Stimulated activated CD4-positive, alpha-beta T cell treated with anti-CD3 and anti-CD28 coated beads, Interleukin-12 subunit alpha, Interleukin-12 subunit beta, amount 100 ng/mL, for 4 hours (primary cell): ENCODE data around the gene STX1A.
"Not testable (repeated sequence)": the region's sequence is repeated elsewhere in the genome, so short reads cannot be mapped to it uniquely, and the experiment has no call there.

Source experiments
- DNase-seq: peaks from one replicate; pipeline ENCODE4 v3.0.0-alpha.2; 2020

The STX1A gene

DNA sequence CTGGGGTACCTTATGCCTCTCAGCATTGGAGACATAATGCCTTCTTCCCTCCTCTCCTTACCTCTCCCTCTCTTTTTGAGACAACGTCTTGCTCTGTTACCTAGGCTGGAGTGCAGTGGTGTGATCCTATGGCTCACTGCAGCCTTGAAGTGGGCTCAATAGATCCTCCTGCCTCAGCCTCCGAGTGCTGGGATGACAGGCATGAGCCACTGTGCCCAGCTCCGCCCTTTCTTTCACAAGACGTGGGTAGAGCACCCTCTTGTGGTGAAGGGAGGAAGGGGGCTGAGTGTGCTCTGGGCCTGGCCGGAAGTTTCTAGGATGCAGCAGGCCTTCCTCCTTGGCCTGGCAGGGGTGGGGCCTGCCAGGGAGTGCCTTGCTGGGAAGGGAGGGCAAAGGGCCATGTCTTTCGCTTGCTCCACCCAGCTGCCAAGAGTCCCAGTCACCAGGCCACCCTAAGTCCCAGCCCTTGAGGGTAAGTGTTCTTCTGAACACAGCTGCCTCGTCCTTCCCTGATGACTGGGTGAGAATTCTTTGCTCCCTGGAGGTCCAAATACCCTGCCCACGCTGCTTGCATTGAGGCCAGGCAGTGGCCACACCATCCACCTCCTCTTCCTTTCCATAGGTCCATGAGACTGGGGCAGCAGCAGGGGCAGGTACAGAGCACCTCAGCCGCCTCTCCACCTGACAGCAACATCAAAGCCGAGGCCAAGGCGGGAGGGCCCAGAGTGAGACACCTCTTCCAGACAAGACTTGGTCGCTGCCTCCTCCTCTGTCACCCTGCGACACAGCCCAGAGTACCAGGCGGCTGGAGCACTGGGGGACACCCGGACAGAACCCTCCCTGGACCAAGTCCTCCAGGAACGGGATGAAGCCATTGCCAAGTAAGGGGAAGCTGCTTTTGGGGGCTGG is 15.4 kb upstream of the STX1A start:
- peak; percentile 74 for DNase-seq

DNA sequence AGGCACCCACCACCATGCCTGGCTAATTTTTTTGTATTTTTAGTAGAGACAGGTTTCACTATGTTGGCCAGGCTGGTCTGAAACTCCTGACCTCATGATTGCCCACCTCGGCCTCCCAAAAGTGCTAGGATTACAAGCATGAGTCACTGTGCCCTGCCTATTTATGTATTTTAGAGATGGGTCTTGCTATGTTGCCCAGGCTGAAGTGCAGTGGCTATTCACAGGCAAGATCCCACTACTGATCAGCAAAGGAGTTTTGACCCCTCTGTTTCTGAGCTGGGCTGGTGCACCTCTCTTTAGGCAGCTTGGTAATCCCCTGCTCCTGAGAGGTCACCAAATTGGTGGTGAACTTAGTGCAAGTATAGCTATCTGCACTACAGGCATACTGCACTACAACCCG is 12.9 kb upstream of the STX1A start:
- DNase-seq: no peak

DNA sequence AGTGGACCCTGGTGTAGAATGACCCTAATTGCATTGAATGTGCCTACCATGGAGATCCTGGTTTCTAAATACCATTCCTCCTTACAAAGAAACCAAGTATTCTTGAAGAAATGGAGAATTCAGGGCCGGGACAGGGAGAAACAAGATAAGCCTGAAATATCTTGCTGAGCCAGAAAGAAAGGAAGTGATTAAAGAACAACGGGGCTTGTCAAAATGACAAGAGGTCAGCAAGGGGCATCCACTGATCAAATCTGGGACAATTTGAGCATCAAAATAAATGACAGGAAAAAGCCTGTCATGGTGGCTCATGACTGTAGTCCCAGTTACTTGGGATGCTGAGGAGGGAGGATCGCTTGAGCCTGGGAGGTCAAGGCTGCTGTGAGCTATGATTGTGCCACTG is 11.0 kb upstream of the STX1A start:
- no peak for DNase-seq

DNA sequence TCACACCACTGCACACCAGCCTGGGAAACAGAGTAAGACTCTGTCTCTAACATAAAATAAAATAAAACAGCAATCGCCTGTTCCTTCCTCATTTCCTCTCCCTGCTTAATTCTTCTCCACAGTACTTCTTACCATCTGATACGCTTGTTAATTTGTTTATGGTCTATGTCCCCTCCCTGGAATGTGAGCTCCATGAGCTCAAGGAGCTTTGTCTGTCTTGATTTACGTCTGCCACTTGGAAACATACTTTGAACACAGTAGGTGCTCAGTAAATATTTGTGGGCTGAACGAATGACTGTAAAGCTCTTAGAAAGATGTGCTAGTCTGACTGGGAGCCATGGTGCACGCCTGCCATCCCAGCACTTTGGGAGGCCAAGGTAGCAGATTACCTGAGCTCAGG is 9.1 kb upstream of the STX1A start:
- DNase-seq: no peak

DNA sequence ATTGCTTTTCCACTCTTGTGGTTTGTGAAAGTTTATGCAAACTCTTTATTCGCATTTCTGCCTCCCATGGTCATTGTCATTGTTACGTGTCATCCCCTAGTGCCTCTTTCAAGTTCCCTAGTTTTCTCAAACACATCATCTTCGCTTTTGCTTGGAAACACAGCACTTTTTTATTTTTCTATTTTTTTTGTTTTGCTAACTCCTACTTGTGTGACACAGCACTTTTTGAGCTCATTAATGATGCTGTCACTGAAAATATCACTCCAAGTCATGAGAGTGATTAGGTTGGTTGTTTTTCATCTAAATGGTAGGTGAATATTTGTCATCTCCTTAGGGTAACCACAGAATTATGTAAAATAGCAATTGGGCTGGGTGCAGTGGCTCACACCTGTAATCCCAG is 8.5 kb upstream of the STX1A start:
- DNase-seq: no peak

DNA sequence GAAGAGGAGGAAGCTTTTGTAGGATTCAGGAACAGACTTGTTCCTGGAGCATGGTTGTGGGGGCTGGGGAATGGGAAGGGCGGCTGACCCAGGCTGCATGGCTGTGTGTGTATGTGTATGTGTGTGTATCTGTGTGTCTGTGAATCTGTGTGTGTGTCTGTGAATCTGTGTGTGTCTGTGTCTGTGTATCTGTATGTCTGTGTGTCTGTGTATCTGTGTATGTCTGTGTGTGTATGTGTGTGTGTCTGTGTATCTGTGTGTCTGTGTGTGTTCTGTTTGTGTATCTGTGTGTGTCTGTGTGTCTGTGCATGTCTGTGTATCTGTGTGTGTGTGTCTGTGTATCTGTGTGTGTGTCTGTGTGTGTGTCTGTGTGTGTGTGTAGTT is 6.6 kb upstream of the STX1A start:
- no peak for DNase-seq

DNA sequence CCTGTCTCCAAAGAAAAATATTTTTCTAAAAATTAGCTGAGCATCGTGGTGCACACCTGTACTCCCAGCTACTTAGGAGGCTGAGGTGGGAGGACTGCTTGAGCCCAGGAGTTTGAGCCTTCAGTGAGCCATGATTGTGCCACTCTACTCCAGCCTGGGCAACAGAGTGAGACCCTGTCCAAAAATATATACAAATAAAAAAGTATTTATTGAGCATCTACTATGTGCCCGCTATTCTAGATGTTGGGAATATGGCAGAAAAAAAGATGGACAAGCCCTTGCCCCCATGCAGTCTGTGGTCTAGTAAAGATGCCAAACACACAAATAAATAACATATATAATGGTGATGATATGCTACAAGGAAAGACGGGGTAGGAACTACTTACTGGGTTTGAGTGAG is 4.3 kb upstream of the STX1A start:
- no peak for DNase-seq

DNA sequence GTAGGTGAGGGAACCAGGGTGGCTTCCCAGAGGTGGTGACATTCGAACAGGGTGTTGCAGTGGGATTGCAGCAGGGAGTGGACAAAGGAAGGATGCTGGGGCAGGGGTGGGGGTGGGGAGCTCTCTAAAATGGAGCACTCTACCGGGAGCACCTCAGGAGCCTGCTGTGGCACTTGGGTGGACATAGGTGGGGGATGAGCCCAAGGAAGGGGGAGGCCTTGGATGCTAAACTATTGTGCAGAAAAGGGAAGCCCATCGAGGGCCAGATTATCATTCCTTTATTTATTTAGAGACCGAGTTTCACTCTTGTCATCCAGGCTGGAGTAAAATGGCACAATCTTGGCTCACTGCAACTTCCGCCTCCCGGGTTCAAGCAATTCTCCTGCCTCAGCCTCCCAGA is 3.3 kb upstream of the STX1A start:
- no peak for DNase-seq

DNA sequence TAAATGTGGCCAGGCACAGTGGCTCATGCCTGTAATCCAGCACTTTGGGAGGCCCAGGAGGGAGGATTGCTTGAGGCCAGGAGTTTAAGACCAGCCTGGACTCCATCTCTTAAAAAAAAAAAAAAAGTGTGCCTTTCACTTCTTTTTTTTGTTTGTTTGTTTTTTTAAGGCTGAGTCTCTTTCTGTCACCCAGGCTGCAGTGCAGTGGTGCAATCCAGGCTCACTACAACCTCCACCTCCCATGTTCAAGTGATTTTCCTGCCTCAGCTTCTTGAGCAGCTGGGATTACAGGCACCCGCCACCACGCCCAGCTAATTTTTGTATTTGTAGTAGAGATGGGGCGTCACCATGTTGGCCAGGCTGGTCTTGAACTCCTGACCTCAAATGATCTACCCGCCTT is 2.7 kb upstream of the STX1A start:
- DNase-seq: not testable (repeated sequence)

DNA sequence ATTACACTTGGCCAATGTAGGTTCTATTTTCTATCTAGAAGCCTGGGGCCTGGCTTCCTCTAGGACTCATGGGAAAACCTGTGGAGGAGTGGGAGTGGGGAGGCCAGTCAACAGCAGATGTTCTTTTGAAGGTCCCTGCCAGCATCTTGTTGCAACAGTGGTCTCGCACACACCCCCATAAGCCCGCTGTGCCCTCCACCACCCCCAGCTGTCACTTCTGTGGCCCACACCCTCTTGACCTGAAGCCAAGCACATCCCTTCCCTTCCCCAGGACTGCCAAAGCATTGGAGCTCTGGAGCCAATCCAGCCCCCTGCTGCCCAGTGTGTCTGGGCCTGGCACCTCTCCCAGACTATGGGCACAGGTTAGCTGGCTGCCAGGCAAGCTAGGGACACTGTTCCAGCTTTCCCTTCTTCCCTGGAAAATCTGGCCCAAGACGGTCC is 1.9 kb upstream of the STX1A start:
- no peak for DNase-seq

DNA sequence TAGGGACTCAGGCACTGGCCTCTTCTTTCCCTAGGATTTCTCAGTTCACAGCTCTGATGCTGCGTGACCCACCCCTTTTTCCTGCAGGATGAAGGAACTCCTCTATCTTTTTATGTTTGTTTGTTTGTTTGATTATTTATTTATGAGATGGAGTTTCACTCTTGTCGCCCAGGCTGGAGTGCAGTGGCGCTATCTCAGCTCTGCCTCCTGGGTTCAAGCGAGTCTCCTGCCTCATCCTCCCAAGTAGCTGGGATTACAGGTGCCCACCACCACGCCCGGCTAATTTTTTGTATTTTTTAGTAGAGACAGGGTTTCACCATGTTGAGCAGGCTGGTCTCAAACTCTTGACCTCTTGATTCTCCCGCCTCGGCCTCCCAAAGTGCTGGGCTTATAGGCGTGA is 974 bp upstream of the STX1A start:
- not testable (repeated sequence) for DNase-seq

DNA sequence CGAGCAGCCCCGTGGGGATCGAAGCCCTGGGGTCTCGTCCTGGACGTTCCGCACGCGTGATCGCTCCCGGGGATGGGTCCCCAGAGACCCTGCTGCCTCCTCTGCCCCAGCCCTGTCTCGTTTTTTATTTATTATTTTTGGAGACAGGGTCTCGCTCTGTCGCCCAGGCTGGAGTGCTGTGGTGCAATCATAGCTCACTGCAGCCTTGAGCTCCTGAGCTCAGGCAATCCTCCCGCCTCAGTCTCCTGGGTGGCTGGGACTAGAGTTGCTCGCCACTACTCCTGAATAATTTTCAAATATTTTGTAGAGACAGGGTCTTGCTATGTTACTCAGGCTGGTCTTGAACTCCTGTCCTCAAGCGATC is 319 bp upstream of the STX1A start:
- no peak for DNase-seq

DNA sequence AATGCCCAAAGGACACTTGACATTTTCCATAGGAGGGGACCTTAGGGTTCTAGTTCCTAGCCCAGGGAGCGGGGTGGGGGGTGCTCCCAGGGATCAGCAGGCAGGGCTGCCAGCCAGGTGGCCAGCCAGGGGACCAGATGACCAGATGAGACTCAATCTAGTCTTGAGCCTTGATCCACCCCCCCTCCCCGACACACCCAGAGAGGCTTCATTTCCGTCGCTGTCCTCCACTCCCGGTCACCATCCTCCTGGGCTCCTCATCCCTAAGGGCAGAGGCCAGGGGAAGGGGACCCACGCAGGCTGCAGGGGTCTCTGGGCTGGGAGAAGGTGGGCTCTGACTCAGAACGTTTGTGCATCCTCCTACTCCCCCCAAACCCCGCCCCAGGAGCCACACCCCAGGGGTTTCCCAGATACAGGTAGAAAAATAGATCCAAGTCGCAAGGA is 1.0 kb downstream of the STX1A start:
- DNase-seq: no peak

DNA sequence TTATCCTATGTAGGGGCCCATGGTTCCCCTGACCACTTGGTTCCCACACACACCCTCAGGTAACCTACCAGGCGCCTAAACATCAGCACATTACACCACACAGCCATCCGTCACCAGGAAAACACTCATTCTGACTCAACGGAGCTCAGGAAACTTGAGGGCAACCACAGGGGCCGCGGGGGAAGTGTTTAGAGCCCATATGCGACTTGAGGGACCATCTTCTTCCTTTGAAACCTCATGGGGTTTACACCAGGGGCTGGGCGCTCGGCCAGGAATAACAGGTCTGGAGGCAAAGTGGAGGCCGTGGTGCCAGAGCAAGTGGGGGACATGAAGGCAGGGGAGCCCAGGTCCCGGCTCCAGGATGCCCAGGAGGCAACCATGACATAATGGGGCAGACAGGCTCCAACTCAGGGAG is 1.5 kb downstream of the STX1A start:
- peak; percentile 68 for DNase-seq

DNA sequence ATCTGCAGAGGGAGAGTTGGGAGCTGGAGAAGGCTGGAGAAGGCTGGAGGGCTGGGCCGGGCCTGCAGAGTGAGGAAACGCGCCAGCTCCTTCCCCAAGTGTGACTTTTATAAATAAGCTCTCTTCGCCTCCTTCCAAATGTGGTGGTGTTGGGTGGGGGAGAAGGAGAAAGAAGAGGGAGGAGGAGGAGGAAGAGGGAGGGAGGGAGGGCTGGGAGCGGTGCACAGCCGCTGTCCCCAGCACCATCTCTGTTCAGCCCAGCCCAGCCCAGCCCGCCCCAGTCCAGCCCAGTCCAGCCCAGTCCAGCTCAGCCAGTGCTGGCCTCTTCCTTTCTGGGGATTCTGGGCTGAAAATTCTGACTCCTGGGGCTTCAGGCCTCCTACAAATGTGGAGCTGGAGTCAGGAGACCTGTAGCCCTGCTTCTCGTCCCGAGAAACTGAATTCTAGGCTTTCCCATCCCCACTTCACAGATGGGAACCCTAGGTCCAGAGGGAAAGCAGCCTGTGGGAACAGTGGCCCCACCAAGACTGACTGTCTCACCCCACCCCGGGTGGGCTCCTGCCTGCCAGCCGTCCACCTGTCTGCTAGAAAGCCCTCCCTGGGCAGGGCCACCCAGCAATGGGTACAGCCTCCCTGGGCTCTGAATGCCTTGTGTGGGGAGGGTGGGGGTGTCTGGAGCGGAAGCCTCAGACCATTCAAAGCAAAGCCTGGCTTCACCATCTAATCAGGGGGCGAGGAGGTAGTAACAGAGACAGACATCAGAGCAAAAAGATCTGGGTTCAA is 2.3 kb downstream of the STX1A start:
- no peak for DNase-seq

DNA sequence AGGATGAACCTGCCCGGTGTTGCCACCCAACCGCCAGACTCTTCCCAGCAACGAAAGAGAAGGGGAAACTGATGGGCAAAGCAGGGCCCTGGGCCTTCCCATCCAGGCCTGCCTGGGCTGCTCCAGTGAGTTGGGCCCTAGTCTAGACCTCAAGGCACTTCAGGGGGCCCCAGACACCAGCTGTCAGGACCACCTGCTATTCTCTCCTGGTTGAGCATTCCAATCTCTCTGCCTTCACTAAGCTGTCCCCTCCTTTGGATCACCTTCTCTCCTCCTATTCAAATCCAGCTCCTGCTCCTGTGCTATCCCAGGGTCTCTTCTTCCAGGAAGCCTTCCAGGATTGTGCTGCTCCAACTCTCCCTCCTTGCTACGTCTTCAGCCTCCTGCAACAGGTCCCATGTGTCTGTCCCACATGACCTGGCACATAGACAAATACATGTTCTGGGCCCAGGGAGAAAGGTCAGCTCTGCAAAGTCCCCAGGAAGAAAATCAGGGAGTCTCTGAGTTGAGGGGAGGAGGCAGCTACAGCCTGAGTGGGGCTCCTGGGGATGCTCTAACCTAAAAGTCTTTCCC is 3.1 kb downstream of the STX1A start:
- no peak for DNase-seq

DNA sequence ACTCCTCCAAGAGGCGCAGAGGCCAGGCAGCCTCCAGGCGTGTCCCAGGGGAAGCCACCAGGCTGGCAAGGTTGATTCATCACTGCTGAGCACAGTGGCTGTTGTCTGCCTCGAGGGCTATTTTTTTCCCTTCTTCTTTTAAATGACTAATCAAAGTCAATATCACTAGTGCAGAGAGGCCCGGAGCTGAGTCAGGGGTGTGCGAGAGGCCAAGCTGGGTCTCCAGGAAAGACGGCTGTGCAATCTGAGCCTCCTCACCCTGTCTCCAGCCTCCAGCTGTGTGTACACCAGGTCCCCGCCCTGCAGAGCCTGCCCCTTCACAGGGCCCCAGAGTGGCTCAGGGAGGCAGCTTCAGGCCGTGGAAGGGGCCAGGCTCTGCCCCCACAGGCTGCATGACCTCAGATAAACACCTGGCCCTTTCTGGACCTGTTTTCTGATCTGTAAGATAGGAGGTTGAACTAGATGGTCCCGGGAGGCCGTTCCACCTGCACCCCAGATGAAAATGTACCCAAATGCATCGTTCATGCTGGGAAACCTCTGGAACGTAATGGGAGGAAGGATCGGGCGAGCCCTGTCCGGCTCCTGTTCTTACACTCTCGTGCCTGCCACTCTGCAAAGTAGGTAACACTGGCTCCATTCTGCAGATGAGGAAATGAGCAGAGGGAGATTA is 3.7 kb downstream of the STX1A start:
- peak; percentile 52 for DNase-seq

DNA sequence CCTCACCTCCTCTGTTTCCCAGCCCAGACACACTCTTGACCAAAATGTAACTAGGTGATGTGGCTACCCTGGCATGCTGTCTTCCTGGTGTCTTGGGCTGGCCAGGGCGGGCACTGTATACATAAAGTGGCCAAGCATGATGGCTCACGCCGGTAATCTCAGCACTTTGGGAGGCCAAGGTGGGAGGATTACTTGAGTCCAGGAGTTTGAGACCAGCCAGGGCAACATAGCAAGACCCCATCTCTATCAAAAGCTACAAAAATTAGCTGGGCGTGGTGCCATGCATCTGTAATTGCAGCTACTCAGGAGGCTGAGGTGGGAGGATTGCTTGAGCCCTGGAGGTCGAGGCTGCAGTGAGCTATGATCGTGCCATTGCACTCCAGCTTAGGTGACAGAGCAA is 6.2 kb downstream of the STX1A start:
- DNase-seq: not testable (repeated sequence)

DNA sequence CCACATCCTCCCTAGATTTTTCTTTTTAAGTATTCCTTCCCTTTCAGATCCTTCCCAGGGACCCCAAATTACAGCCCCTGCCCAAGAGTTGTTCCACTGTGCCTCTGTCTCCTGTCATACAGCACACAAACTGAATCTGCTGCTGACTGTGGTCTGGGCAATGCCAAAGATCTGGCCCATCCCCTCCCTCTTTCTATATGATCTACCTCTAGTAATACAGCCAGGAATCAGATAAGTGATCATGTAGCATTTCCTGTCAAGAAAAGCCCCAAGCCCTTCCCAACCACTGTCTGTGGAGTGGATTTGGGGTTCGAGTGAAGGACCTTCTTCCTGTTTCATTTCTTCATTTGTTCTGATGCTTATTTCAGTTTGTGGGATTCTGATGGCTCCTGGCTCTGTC is 6.7 kb downstream of the STX1A start:
- DNase-seq: no peak

DNA sequence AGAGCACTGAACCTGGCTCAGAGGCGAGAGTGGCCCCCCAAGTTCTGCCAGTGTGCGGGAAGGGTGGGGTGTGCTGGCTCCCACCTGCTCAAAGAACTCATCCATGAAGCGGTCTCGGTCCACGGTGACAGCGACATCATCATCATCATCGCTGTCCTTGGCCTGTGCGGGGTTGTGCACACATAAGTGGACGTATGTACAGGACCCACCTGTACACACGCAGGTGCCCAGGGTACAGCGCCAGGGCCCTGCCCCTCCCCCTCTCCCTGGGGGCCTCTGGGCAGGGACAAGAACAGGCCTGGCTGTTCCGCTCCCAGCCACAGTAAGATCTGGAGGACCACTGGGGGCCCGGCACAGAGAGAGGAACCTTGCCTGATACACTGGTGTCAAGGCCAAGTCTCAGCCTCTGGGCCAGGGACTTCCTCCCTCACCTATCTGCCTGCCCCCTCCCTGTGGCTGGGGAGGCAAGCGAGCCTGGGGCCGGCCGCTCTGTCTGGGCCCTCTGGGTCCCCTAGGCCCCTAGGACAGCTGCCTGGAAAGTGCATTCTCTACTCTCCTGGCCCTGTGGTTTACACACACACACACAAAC is 10.4 kb downstream of the STX1A start:
- DNase-seq: no peak

DNA sequence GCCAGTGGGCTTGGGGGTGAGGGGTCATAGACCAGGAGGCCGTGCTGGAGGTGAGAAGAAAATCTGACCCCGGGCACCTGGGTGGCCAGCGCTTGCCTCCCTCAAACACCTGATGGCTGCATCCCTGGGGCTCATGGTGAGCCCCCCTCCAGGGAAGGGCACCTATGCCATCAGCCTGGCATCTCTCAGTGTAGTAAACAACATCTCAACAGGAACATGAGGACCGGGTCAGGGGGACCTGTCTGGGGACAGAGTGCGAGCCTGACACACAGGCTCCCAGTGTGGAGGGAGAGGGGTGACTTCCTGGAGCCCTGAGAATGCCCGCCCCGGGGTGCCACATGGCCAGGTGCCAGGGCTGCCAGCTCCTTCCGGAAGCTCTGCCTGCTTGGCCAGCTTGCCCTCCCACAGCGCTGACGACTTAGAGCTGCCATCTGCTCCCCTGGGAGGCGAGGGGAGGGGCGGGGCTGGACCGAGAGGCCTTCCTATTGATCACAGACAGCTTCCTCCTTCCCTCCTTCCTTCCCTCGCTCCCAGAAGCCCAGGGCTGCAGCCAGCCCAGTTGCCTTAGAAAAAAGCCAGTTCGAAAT is 12.3 kb downstream of the STX1A start:
- DNase-seq: no peak
